ENCODE measurements around the gene SLC12A2.

GRCh38 chr5:128099944-128100343, 16.4 kb downstream of the SLC12A2 start:
- no peak for TF ChIP-seq CTCF (IDR thresholded peaks at IDR 0.05)
- TF ChIP-seq POLR2AphosphoS5 (IDR thresholded peaks at IDR 0.05), result no peak
- TF ChIP-seq POLR2A (IDR thresholded peaks at IDR 0.05), result no peak

All from stomach (tissue), 4 donors.